ENCODE data around the gene HTRA3. TPM values are rescaled to one million over a fixed set of nuclear protein-coding genes. Genes with fewer than 3 reads are reported as not detected.

The HTRA3 gene
- polyA plus RNA-seq, 1 donor from 2014 or later: not detected

DNA sequence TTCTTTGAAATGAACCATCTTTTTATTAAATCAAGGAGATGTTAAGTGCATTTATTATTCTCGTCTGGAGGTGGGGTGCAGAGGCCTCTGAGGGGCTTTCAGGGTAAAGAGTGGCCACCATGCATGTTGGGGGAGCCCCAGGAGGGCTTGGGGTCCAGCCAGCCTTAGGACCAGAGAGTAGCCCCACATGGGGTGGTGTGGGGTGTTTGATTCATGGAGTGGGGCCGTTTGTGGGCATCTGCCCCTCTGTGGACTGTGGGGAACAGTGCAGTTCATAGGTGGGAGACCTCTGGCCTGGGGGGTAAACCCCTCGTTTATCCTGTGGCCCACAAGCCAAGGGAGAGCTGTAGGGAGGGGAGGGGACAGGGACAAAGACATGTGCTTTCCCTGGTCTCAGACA lies 26.9 kb downstream of the HTRA3 start:
- Histone ChIP-seq H2AFZ (ENCODE audit: low read depth, low read length) (no peak overlapping the region), H3K9me3 (ENCODE audit: low read length) (no peaks in the 10 kb centered on the region), H3K9ac (ENCODE audit: low read length) (no peak overlapping the region), H3K27me3 (ENCODE audit: insufficient read depth, low read depth, low read length) (no peaks in the 10 kb centered on the region), H3K36me3 (ENCODE audit: insufficient read depth, low read length) (no peaks in the 10 kb centered on the region), H3K9me2 (ENCODE audit: insufficient read depth, low read length) (no peaks in the 10 kb centered on the region), H4K20me1 (ENCODE audit: insufficient read depth) (no peaks in the 10 kb centered on the region), H3K79me2 (replicated peaks; ENCODE audit: insufficient read depth, low read length) (no peaks in the 10 kb centered on the region), H3K27ac (ENCODE audit: low read length) (no peak overlapping the region), H3K4me3 (ENCODE audit: low read length) (no peak overlapping the region), H3F3A (ENCODE audit: insufficient read depth, low read length, poor library complexity, severe bottlenecking) (no peaks in the 10 kb centered on the region), H3K4me2 (ENCODE audit: low read length) (no peak overlapping the region)
- TF ChIP-seq EP300 (conservative IDR thresholded peaks at IDR 0.05; ENCODE audit: poor library complexity, severe bottlenecking) (no peak), SMC3 (conservative IDR thresholded peaks at IDR 0.05; ENCODE audit: poor library complexity) (no peak), REST (IDR thresholded peaks at IDR 0.05; ENCODE audit: borderline replicate concordance) (no peak), CTCF (IDR thresholded peaks at IDR 0.05; ENCODE audit: poor library complexity, severe bottlenecking) (no peak), RAD21 (conservative IDR thresholded peaks at IDR 0.05) (no peak), TAF1 (IDR thresholded peaks at IDR 0.05; ENCODE audit: low read depth) (no peak), MXI1 (conservative IDR thresholded peaks at IDR 0.05; ENCODE audit: poor library complexity, severe bottlenecking) (no peak), POLR2AphosphoS5 (IDR thresholded peaks at IDR 0.05) (no peak), EZH2 (IDR thresholded peaks at IDR 0.05; ENCODE audit: borderline replicate concordance, insufficient read depth, low read length, poor library complexity, severe bottlenecking) (no peak)

DNA sequence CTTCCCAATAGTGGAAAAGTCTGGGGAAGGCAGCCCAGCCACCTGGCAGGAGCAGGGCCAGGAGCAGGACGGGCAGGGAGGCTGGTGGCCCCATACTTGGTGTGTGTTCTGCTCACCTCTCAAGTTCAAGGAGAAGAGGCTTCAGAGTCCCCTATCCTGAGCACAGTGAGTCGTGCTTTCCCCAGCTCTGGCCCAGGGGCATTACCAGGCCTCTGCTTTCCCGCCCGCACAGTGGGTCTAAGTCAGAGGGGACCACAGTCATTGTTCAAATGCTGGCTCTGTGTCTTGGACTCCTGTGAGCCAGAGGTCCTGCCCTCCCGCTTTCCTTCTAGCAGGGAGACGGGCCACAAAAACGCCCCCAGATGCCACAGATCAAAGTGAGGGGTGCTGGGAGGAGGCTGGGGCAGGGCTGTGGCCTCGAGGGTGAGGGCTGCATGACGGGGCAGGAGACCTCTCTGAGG lies 27.6 kb downstream of the HTRA3 start:
- Histone ChIP-seq H3K9me3 (ENCODE audit: low read length) (no peaks in the 10 kb centered on the region), H3K4me3 (ENCODE audit: low read length) (no peak overlapping the region), H3K4me2 (ENCODE audit: low read length) (no peak overlapping the region), H3K27me3 (ENCODE audit: insufficient read depth, low read depth, low read length) (no peaks in the 10 kb centered on the region), H3K9ac (ENCODE audit: low read length) (no peak overlapping the region), H3K27ac (ENCODE audit: low read length) (no peak overlapping the region), H3K36me3 (ENCODE audit: insufficient read depth, low read length) (no peaks in the 10 kb centered on the region), H4K20me1 (ENCODE audit: insufficient read depth) (no peaks in the 10 kb centered on the region), H3K79me2 (replicated peaks; ENCODE audit: insufficient read depth, low read length) (no peaks in the 10 kb centered on the region), H3F3A (ENCODE audit: insufficient read depth, low read length, poor library complexity, severe bottlenecking) (no peaks in the 10 kb centered on the region), H3K9me2 (ENCODE audit: insufficient read depth, low read length) (no peaks in the 10 kb centered on the region), H2AFZ (ENCODE audit: low read depth, low read length) (no peak overlapping the region)
- TF ChIP-seq RAD21 (conservative IDR thresholded peaks at IDR 0.05) (no peak), POLR2AphosphoS5 (IDR thresholded peaks at IDR 0.05) (no peak), EP300 (conservative IDR thresholded peaks at IDR 0.05; ENCODE audit: poor library complexity, severe bottlenecking) (no peak), SMC3 (conservative IDR thresholded peaks at IDR 0.05; ENCODE audit: poor library complexity) (no peak), CTCF (IDR thresholded peaks at IDR 0.05; ENCODE audit: poor library complexity, severe bottlenecking) (no peak), REST (IDR thresholded peaks at IDR 0.05; ENCODE audit: borderline replicate concordance) (no peak), MXI1 (conservative IDR thresholded peaks at IDR 0.05; ENCODE audit: poor library complexity, severe bottlenecking) (no peak), TAF1 (IDR thresholded peaks at IDR 0.05; ENCODE audit: low read depth) (no peak), EZH2 (IDR thresholded peaks at IDR 0.05; ENCODE audit: borderline replicate concordance, insufficient read depth, low read length, poor library complexity, severe bottlenecking) (no peak)

Data from neural cell (in vitro differentiated cells).